GM12874 (cell line): Measurements from ENCODE around the gene SAV1.

ENCODE experiments used
- CTCF ChIP-seq: IDR thresholded peaks from 2 replicates; pipeline ENCODE4 v1.5.1; 2011; ENCODE audit warnings: low read depth, mild to moderate bottlenecking, control low read depth, low read length, moderate library complexity; ENCODE audit not compliant: insufficient read depth

The SAV1 gene

GRCh38 chr14:50624447-50624846 is 43.7 kb downstream of the SAV1 start:
- TF ChIP-seq CTCF, result no peak

GRCh38 chr14:50622978-50623377 is 45.1 kb downstream of the SAV1 start:
- TF ChIP-seq CTCF, result no peak

GRCh38 chr14:50620341-50620740 is 47.8 kb downstream of the SAV1 start:
- TF ChIP-seq CTCF, result no peak

GRCh38 chr14:50619569-50620141 is 48.5 kb downstream of the SAV1 start:
- TF ChIP-seq CTCF, result peak; percentile 56; the same call in 1 of the 2 replicates

GRCh38 chr14:50616275-50616674 is 51.8 kb downstream of the SAV1 start:
- TF ChIP-seq CTCF, result no peak

GRCh38 chr14:50615552-50615951 is 52.6 kb downstream of the SAV1 start:
- no peak for TF ChIP-seq CTCF

- no peak for TF ChIP-seq CTCF
These were observed 53.0 kb downstream of the SAV1 start for GRCh38 chr14:50615056-50615455.
